GM19023 (cell line): ENCODE results near the gene PAK1.
"Not testable (repeated sequence)": the region's sequence is repeated elsewhere in the genome, so short reads cannot be mapped to it uniquely, and the experiment has no call there.

Experiments
- ATAC-seq: cut with Tn5 transposase; IDR thresholded peaks from one replicate; pipeline ENCODE4 v1.9.1; 2021; ENCODE audit warnings: mild to moderate bottlenecking, moderate library complexity; ENCODE audit not compliant: unreplicated experiment

The PAK1 gene

GRCh38 chr11:77473801-77474683 is at the start of gene PAK1:
Gene PAK1 (minus strand): TSS chr11:77474094. CDS start chr11:77392520, 81,574 bp downstream.
- peak; percentile 71 for ATAC-seq

DNA sequence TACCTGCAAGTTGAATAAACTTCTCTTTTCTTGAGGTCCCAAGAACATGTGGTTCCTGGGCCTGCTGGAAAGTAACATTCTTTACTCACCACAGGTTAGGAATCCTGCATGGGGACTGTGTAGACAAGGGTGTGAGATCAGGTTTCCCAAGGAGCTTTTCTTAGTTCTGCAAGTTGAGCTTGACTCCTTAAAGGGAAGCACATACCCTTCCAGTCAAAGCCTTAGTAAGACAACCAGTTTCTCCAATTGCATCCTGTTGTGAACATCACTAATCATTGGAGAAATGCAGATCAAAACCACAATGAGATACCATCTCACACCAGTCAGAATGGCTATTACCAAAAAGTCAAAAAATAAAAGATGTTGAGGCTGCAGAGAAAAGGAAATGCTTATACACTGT is 48.3 kb upstream of the PAK1 start:
- no peak for ATAC-seq

DNA sequence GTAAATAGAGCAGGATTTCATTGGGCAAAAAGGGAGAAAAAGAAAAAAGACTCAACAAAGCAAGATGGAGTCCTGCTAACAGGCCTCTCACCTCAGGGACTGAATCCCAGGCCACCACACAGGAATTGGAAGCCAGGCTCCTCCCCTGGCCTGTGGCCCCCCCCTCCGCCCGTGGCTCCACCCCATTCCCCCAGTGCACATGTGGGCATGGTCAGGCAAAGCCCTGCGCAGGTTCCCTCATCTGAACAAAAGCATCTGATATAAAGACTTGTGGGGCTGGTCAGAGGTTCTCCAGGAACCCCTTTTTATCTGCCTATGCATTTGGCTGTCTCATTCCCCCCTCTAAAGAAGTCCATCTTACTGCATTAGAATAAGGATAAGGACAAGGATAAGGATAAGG is 46.0 kb upstream of the PAK1 start:
- no peak for ATAC-seq

DNA sequence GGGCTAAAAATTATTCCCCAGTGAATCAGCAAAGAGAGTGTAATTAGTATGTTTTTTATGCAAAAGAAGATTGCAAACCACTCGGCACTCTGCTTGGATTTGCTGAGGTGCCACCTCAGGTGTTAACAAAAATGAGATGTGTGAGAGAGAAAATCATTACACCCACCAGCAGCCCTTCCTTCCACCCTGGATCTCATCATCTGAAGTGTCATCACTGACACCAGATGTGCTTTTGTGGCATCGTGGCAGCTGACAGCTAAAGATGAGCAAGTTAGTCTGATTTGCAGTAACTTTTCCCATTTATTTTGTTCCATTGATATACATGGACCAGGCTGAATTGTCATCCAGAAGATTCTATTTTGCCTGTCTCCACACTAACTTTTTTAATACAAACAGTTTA is 44.6 kb upstream of the PAK1 start:
- ATAC-seq, result no peak

- ATAC-seq, result no peak
Observed at GRCh38 chr11:77517753-77518152, 43.9 kb upstream of the PAK1 start.

DNA sequence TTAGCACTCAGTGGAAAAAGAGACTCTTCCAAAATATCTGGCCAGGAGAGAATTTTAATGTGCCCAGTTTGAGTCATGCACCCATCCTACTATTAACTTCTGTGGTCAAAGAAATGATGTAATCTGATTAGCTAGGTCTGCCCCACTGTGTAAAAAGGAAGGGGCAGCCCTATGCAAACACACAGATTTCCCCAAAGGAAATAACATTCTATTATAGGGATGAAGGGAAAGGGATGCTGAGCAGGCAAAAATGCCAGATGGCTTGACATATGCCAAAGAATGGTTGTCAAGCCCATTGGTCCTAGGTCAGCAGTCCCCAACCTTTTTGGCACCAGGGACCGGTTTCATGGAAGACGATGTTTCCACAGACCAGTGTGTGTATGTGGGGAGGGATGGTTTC is 43.3 kb upstream of the PAK1 start:
- ATAC-seq, result no peak

DNA sequence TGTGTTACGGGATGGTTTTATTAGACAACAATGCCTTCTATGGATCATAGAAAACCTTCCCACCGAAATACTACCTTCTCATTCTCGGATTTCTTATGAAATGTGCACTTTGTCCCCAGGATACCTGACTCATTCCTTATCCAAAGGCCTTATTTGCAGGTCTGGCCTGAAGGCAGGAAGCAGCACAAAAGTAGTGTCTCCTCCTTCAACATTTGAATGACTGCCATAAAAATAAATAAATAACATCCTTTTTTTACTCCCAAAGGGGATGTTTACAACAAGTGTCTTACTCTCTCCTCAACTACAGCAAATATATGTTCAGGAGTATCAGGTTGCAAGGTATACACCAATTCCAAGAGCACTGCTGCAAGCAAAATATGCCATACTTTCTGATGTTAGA is 41.6 kb upstream of the PAK1 start:
- ATAC-seq, result no peak

DNA sequence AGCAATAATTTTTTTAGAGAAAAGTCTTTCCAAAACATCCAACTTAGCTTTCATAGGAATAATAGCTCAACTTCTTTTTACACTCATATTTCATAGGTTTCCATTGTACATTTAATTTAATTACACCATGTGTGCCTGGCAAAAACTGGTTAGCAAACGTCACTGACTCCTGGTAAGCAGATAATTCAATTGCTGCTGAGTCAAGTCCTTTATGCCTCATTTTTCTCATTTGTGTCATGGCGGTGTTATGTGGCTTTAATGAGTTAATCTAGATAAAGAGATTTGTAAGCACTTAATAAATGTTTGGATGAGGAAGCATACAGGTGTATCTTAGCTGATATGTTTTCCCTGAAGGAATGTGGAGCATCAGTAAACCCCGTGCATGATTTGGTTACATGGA is 41.2 kb upstream of the PAK1 start:
- no peak for ATAC-seq

DNA sequence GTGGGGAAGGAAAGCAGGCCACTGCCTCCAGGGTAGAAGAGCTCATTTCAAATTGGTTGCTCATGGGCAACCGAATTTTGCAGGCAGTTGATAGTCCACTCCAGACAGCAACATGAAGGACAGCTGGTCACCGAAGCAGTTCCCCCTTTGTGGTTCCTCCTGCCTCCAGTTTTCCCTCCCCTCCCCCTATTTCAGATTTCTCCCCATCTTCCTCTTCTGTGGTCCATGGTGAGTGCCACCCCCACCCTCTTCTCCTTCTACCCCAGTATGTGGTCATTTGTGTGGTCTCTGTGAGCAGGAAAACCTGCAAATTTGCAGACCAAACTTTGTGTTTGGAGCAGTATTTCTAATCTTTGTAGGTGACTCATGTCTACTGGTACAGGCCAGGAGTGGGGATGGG is 38.2 kb upstream of the PAK1 start:
- ATAC-seq, result no peak

DNA sequence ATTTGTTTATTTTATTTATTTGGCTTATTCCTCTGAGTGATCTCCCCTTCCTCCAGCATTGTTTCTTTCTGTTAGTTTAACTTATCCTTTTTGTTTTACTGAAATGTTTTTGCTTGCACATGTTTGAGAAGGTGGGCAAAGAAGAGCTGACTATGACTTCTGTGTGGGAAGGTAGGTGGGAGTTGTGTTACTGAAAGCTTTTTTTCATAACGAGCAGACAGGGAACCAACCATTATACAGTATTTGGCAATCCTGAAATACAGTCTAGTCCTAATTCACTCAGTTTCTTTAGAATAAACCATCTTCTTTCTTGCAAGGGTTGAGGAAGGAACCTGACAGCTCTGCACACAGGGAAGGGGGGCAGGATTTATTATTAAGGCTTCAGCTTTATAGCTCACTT is 37.0 kb upstream of the PAK1 start:
- no peak for ATAC-seq

DNA sequence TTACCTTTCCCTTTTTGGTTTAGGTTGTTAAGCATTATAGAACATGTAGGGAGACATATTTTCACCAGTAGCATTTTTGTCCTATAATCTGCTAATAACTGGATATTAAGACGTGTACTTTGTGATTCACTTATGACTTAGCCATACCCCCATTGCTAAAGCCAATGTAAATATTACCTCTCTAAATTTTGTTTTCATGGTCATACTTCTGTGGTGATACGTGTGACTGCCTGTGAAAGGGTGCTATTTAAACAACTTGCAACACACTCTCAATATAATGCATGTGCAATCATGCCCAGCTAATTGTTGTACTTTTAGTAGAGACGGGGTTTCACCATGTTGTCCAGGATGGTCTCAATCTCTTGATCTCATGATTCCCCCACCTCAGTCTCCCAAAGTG is 36.2 kb upstream of the PAK1 start:
- no peak for ATAC-seq

DNA sequence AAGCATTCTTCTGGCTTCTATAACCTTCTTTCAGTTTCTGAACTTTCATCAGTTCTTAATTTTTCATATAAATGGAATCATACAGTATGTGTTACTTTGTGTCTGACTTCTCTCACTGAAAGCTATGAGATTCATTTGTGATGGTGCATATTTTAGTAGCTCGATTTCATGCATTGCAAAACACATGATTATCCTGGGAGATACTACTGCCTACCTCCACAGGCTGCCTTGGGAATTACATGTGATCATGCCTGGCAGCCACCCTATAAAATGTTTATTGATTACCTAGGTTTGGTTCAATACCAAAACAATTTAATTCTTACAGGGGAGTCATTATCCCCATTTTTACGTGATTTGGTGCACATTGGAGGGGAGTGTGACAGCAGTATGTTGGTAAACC is 34.1 kb upstream of the PAK1 start:
- ATAC-seq, result no peak

- ATAC-seq, result no peak
Observed at GRCh38 chr11:77506857-77507256, 33.0 kb upstream of the PAK1 start.

DNA sequence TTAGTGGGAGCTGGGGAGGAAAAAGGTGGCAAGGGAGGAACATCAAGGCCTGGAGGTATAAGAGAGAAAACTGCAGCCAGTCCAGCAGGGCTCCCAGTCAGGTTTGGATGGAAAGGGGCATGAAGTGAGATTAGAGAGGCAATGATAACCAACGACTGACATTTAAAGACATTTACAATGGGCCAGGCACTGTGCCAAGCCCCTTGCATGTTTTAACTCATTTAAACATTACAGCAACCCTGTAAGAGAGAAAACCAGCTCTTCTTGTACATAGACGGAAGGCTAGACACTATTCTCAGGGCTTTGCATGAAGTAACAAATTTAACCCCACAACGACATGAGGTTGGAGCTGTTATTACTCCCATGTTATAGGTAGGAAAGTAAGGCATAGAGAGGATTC is 32.1 kb upstream of the PAK1 start:
- no peak for ATAC-seq

- ATAC-seq, result no peak
Observed at GRCh38 chr11:77503006-77503405, 29.1 kb upstream of the PAK1 start.

DNA sequence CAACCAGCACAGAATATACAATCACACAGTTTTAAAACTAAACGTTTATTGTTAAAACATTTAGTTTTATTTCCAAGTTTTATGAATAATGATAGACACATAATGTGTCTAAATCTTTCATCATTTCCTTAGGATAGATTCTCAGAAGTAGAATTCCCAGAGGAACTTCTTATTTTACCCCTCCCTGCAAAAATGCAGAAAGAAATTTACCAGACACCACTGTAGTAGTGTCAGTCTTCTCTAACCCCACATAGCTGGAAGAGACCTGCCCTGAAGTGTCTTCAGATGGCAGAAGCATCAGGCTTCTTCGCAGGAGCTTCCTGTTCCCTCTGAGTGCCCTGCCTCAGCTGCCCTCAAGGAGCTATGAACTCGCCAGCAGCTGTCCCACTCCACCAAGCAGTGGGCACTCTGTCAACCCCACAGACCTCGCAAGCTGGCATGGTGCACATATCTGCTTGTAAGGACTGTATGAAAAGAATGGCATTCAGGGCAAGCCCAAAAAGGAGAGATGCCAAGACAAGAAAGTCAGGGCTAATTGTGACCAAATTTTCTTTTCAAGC is 28.5 kb upstream of the PAK1 start:
- no peak for ATAC-seq

DNA sequence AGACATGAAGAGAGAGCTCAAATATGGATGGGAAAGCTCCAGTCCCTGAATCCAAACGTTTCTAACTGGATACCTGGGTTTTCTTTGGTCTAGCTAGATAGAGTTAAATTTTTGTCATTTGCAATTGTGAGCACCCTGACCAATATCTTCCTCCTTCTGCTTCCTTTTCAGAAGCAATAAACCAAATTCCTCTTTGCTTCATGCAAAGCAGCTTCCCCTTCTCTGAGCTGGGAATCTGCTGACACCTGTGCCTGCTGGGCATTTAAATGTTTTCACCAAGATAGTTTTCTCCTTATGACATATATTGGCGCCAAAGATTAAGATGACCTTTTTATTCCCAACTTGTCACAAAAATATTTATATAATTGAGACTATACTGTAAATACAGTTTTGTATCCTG is 27.9 kb upstream of the PAK1 start:
- ATAC-seq, result no peak

- ATAC-seq, result no peak
Observed at GRCh38 chr11:77497368-77497767, 23.5 kb upstream of the PAK1 start.

DNA sequence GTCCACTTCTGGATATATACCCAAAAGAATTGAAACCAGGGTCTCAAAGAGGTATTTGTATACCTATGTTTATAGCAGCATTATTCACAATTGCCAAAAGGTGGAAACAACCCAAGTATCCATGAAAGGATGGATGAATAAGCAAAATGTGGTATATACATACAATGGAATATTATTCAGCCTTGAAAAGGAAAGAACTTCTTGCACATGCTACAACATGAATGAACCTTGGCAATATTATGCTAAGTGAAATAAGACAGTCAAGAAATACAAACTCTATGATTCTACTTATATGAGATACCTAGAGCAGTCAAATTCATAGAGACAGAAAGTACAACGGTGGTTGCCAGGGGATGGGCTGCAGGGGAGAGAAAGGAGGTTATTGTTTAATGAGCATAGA is 21.6 kb upstream of the PAK1 start:
- ATAC-seq, result no peak

DNA sequence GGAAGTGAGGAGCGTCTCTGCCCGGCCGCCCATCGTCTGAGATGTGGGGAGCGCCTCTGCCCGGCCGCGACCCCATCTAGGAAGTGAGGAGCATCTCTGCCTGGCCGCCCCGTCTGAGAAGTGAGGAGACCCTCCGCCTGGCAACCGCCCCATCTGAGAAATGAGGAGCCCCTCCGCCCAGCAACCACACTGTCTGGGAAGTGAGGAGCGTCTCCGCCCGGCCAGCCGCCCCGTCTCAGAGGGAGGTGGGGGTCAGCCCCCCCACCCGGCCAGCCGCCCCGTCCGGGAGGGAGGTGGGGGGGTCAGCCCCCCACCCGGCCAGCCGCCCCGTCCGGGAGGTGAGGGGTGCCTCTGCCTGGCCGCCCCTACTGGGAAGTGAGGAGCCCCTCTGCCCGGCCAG is 16.1 kb upstream of the PAK1 start:
- not testable (repeated sequence) for ATAC-seq

GRCh38 chr11:77487790-77488189 is 13.9 kb upstream of the PAK1 start:
- ATAC-seq, result no peak

DNA sequence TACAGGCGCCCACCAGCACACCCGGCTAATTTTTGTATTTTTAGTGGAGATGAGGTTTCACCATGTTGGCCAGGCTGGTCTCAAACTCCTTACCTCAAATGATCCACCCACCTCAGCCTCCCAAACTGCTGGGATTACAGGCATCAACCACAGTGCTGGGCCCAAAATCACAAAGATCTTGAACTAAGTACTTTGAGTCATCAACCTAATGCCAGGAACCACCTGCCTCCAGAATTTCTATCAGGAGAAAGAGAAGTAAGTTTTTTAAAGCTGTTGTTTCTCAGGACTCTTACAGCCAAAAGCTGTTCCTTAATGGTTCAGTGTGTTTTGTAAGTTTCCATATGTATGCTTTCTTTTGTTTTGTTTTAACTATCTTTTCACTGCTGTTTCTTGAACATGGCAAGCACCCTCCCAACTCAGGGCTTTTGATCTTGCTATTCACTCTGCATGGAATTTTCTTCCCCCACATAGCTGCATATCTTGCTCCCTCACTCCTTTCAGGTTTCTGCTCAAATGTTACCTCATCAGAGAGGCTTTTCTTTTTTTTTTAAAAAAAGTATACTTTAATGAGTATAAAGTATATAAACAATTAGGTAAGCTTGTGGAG is 6.0 kb upstream of the PAK1 start:
- ATAC-seq, result no peak
